ENCODE data around the gene OR2V2. TPM values are rescaled to one million over a fixed set of nuclear protein-coding genes. Genes with fewer than 3 reads are reported as not detected.
A peak's percentile ranks its signal among the peaks of the same experiment; 100 is the strongest.
"Not testable (repeated sequence)": the region's sequence is repeated elsewhere in the genome, so short reads cannot be mapped to it uniquely, and the experiment has no call there.

The OR2V2 gene
- total RNA-seq, 4 donors from 2014 or later = not detected

DNA sequence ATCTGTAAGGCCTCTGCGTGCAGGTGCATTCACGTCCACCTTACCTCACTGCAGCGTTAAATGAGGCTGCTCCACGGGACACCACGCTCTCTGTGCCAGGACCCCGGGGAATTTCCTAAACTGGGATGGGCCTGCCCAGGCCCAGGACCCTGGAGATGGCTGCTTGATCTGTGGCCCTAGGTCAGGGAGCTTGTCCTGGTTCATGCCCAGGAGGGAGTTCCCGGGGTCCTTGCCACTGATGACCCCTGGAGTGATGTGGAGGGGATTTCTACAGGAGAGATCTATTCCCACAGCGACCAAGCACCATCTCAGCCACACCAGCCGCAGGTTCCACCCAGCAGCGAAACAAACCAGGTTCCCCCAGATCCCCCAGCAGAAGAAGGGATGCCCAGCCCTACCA is 19.9 kb upstream of the OR2V2 start:
- Histone ChIP-seq H3K9me3 (no peaks in the 10 kb centered on the region), H3K27ac (no peak overlapping the region), H3K4me3 (no peak overlapping the region), H3K27me3 (no peaks in the 10 kb centered on the region), H3K36me3 (no peaks in the 10 kb centered on the region), H3K4me1 (no peaks in the 10 kb centered on the region)
- DNase-seq = no peak
- no peak for TF ChIP-seq POLR2A (IDR thresholded peaks at IDR 0.05)
- TF ChIP-seq, protein P1, sequence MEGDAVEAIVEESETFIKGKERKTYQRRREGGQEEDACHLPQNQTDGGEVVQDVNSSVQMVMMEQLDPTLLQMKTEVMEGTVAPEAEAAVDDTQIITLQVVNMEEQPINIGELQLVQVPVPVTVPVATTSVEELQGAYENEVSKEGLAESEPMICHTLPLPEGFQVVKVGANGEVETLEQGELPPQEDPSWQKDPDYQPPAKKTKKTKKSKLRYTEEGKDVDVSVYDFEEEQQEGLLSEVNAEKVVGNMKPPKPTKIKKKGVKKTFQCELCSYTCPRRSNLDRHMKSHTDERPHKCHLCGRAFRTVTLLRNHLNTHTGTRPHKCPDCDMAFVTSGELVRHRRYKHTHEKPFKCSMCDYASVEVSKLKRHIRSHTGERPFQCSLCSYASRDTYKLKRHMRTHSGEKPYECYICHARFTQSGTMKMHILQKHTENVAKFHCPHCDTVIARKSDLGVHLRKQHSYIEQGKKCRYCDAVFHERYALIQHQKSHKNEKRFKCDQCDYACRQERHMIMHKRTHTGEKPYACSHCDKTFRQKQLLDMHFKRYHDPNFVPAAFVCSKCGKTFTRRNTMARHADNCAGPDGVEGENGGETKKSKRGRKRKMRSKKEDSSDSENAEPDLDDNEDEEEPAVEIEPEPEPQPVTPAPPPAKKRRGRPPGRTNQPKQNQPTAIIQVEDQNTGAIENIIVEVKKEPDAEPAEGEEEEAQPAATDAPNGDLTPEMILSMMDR (IDR thresholded peaks at IDR 0.05) = no peak

- Histone ChIP-seq H3K9me3 (no peaks in the 10 kb centered on the region), H3K27me3 (no peaks in the 10 kb centered on the region), H3K4me3 (no peak overlapping the region), H3K27ac (no peak overlapping the region), H3K4me1 (no peaks in the 10 kb centered on the region), H3K36me3 (no peaks in the 10 kb centered on the region)
- TF ChIP-seq, protein P1 (IDR thresholded peaks at IDR 0.05) = no peak
- no peak for TF ChIP-seq POLR2A (IDR thresholded peaks at IDR 0.05)
- no peak for DNase-seq
Observed at GRCh38 chr5:181127907-181128626, 19.3 kb upstream of the OR2V2 start.

DNA sequence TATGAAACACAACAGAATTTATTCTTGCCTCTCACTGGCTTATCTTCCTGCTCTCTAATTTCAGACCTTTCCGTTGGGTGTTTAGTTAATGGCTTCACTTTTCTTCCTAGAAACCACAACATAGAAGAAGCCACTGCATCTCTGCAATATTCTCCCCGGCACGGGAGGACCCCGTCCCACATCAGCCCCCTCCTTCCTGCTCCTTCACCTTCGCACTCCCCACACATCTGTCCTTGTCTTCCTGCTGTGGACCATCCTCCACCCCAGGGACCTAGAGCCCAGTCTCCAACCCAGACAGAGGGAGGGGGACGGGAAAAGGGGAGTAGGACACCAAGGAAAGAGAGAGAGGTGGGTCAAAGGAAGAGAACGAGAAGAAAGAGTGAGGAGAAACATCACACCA is 17.8 kb upstream of the OR2V2 start:
- H3K36me3 ChIP-seq = no peaks in the 10 kb centered on the region
- no peak for DNase-seq
- H3K27me3 ChIP-seq = no peaks in the 10 kb centered on the region
- TF ChIP-seq, protein P1 (IDR thresholded peaks at IDR 0.05) = no peak
- TF ChIP-seq POLR2A (IDR thresholded peaks at IDR 0.05) = no peak
- no peaks in the 10 kb centered on the region for H3K4me1 ChIP-seq
- no peaks in the 10 kb centered on the region for H3K9me3 ChIP-seq
- no peak overlapping the region for H3K27ac ChIP-seq
- no peak overlapping the region for H3K4me3 ChIP-seq

DNA sequence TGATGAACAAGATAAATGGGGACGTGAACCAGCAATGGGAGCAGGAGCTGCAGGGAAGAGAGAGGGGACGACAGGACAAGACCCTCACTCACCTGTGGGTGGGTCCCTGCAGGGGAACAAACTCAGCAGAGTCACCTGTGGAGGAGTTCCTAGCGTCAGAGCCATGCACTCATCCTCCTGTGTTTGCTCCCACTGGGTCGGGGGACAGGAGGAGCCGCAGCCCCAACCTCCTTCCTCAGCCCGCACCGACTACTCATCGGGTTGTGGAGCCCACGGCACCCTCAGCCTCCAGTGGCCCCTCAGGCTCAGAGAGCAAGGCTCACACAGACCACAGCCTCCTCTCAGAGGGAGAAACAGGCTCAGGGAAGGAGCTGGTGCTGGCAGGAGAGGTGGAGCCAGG is 17.3 kb upstream of the OR2V2 start:
- H3K9me3 ChIP-seq, DNase-seq, H3K36me3 ChIP-seq, H3K4me3 ChIP-seq, H3K4me1 ChIP-seq, H3K27me3 ChIP-seq, H3K27ac ChIP-seq: not testable (repeated sequence)

DNA sequence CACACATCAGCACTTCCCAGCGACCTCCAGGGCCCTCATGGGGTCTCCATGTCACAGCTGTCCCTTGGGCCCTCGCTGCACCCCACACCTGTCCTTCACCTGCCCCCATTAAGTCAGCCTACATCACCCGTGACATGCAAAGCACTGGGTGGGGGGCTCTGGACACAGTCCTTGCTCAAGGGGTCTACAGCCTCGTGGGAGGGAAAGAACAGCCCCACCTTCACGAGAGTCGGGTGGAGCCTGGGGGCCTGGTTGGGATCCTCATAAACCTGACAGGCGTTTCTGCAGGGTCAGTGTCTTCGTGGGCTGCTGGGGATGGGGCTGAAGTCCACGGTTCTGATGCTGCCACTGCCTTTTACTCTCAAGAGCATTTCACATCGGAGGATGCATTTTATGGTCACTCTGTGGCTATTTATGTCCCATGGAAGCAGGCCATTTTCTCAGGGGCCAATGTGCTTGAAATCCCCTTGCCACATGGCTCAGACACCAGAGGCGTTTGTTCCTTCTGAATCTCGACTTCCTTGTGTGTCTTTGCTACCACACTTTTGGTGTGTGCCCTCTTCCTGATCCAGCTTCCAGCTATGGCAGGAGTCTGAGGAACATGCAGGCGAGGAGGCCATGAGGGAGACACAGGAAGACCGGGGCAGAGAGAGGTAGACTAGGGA is 16.4 kb upstream of the OR2V2 start, which contains the start of gene OR2V1:
Gene OR2V1 (minus strand): TSS at position 338 of the 665 bp plus-strand sequence. CDS start 5,865 bp downstream, outside the sequence.
- Histone ChIP-seq H3K4me3 (no peak within 1 kb of the TSS), H3K4me1 (no peaks in the 10 kb centered on the region), H3K9me3 (no peaks in the 10 kb centered on the region), H3K36me3 (no peaks in the 10 kb centered on the region), H3K27ac (no peak within 1 kb of the TSS), H3K27me3 (no peaks in the 10 kb centered on the region)
- peak in 1 of 3 donors; percentile 17 for DNase-seq
- TF ChIP-seq, protein P1 (IDR thresholded peaks at IDR 0.05) = no peak
- TF ChIP-seq POLR2A (IDR thresholded peaks at IDR 0.05) = no peak

DNA sequence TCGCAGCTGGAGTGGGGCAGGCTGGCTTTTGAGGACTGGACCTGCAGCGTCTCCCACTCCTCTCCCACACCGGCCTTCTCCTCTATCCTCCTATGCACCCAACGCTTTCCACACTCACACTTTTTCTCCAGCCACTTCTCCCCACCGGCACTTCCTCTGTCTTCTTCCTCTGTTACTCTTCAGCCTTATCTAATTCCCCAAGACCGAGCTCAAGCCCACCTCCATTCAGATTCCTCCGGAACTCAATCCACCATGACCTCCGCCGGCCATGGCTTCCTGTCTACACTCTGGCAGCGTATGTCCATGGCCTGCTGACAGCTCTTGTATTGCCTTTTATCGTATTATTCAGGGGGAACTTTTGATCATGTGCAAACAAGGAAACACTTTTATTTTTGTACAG is 15.9 kb upstream of the OR2V2 start:
- Histone ChIP-seq H3K27me3 (no peaks in the 10 kb centered on the region), H3K36me3 (no peaks in the 10 kb centered on the region), H3K4me1 (no peaks in the 10 kb centered on the region), H3K9me3 (no peaks in the 10 kb centered on the region), H3K4me3 (no peak overlapping the region), H3K27ac (no peak overlapping the region)
- TF ChIP-seq, protein P1 (IDR thresholded peaks at IDR 0.05) = no peak
- no peak for TF ChIP-seq POLR2A (IDR thresholded peaks at IDR 0.05)
- peak in 1 of 3 donors; percentile 11 for DNase-seq
